Adrenal gland (tissue), 12 donors: ENCODE data around the gene EPHB2. TPM values are rescaled to one million over a fixed set of nuclear protein-coding genes. Genes with fewer than 3 reads are reported as not detected.

Experiments used
- DNase-seq, 7 donors: peaks; one replicate each; pipeline ENCODE4 v3.0.0-alpha.2; 2019 to 2020
- H3K27ac ChIP-seq, 5 donors: fragments of 200-600 bp; sonication (generic) in 4 of 5; 1 replicate in 3 of 5; 2 replicates in 2 of 5; pipeline versions ENCODE4 v1.5.1 to v1.8.0; 2016 to 2020; ENCODE audit warnings: mild to moderate bottlenecking in 1 of 5
- H3K27me3 ChIP-seq: fragments of 200-600 bp; 2 replicates; pipeline ENCODE4 v1.8.0; 2021
- H3K36me3 ChIP-seq, 2 donors: fragments of 200-600 bp; replicated peaks in 1 of 2; 1 replicate in 1 of 2; 2 replicates in 1 of 2; pipeline versions ENCODE4 v1.5.1 to v1.8.0; 2018 to 2022
- H3K4me1 ChIP-seq, 2 donors: fragments of 200-600 bp; replicated peaks in 1 of 2; 1 replicate in 1 of 2; 2 replicates in 1 of 2; pipeline versions ENCODE4 v1.5.1 to v1.8.0; 2018 to 2021
- H3K4me3 ChIP-seq, 4 donors: fragments of 200-600 bp; sonication (generic) in 3 of 4; one replicate each; pipeline ENCODE4 v1.5.1; 2016 to 2018
- H3K9me3 ChIP-seq, 3 donors: fragments of 200-600 bp; sonication (generic) in 1 of 3; replicated peaks in 1 of 3; 1 replicate in 2 of 3; 2 replicates in 1 of 3; pipeline versions ENCODE4 v1.5.1 to v1.8.0; 2016 to 2021
- CTCF ChIP-seq, 6 experiments: fragments of 450-650 bp in 4 of 6; fragments of 200-600 bp in 2 of 6; sonication (generic) in 1 of 6; IDR thresholded peaks; 1 replicate in 5 of 6; 2 replicates in 1 of 6; pipeline versions ENCODE4 v1.5.1 to v1.8.0; 2016 to 2021; ENCODE audit warnings: antibody characterized with exemption in 6 of 6, mild to moderate bottlenecking in 2 of 6, moderate library complexity in 1 of 6
- POLR2A ChIP-seq, 2 donors: fragments of 450-650 bp; IDR thresholded peaks; one replicate each; pipeline ENCODE4 v1.6.1; 2017; ENCODE audit warnings: antibody characterized with exemption in 2 of 2, mild to moderate bottlenecking in 2 of 2, moderate library complexity in 1 of 2
- WGBS, 4 donors: extraction: QIAGEN DNeasy Blood & Tissue Kit in 2 of 4; methylation state at CpG; one replicate each; pipeline versions ENCODE4 v1.1.5 to v1.1.7; 2013 to 2017; 5-methylcytosine and 5-hydroxymethylcytosine counted together
- intact Hi-C, 2 donors: fragments of 100-400 bp; cut with DNase I; formaldehyde crosslinking; loops; one replicate each; pipeline versions ENCODE4 v1.14.1 to v1.15.0; 2022 to 2023
- polyA plus RNA-seq, 3 donors: library from polyadenylated mRNA; stranded (reverse); fragments of 200-250 nt in 2 of 3; fragments of 350-450 nt in 1 of 3; fragmentation: Illumina TruSeq in 1 of 3; extraction: RNeasy Lipid Tissue Mini Kit (QIAGEN cat#74804) in 1 of 3; gene quantifications; one replicate each; pipeline ENCODE4 v1.2.3, GENCODE V29; 2013 to 2014
- total RNA-seq, 9 donors: library from RNA; depleted of rRNA in 4 of 9; stranded (reverse); fragments of >200 nt in 4 of 9; fragments of 120-200 nt in 1 of 9; fragmentation: NEBNext Ultra II Directional in 1 of 9; extraction: Animal tissue kit (Norgen Biotek cat#: 25700) in 1 of 9; gene quantifications; one replicate each; pipeline versions ENCODE4 v1.1.0 to v1.2.4, GENCODE V29; 2013 to 2023
- donor health status: healthy with polysubstance abuse.
- donor health status: Bipolar disorder and iron deficiency.
- donor health status: DM: yes; HTN: yes; CAD: no.
- donor health status: DM: no; HTN: no; CAD: no.
- donor health status: DM: no; HTN: no; CAD: no.
- donor health status: DM: yes; HTN: yes; CAD: no.

EPHB2 gene
- total and polyA plus RNA-seq, 12 donors = 0.67 to 10.3 (median 3.1) TPM

GRCh38 chr1:22955146-22955545 lies 244.5 kb downstream of the EPHB2 start:
- intact Hi-C loops = no loop called here
- DNase-seq = peak in 1 of 7 donors; percentile 23
- no peaks in the 10 kb centered on the region for H3K36me3 ChIP-seq
- H3K27me3 ChIP-seq = peaks cover 25% of the 10 kb centered on the region
- no peak overlapping the region for H3K4me3 ChIP-seq
- TF ChIP-seq CTCF (IDR thresholded peaks at IDR 0.05) = no peak
- no peak for TF ChIP-seq POLR2A (IDR thresholded peaks at IDR 0.05)
- 79 to 85% (median 83%) methylated on average over 3 to 7 of the region's 7 CpGs for WGBS, 4 donors
- no peaks in the 10 kb centered on the region for H3K9me3 ChIP-seq
- H3K27ac ChIP-seq = no peak overlapping the region
- peaks cover 0 to 5% of the 10 kb centered on the region in 2 donors for H3K4me1 ChIP-seq

GRCh38 chr1:22957066-22957465 lies 246.4 kb downstream of the EPHB2 start:
- WGBS, 4 donors = 66 to 75% (median 68%) methylated on average over 3 of the region's 3 CpGs
- TF ChIP-seq POLR2A (IDR thresholded peaks at IDR 0.05) = no peak
- TF ChIP-seq CTCF (IDR thresholded peaks at IDR 0.05) = no peak
- intact Hi-C loops = no loop called here
- Histone ChIP-seq H3K27me3 (peaks cover 23% of the 10 kb centered on the region), H3K9me3 (no peaks in the 10 kb centered on the region), H3K36me3 (no peaks in the 10 kb centered on the region), H3K27ac (no peak overlapping the region), H3K4me3 (no peak overlapping the region), H3K4me1 (peaks cover 0 to 5% of the 10 kb centered on the region in 2 donors)
- no peak for DNase-seq

- peaks cover 8% of the 10 kb centered on the region for H3K27me3 ChIP-seq
- H3K9me3 ChIP-seq = no peaks in the 10 kb centered on the region
- no peaks in the 10 kb centered on the region for H3K4me1 ChIP-seq
- intact Hi-C loops = no loop called here
- no peak overlapping the region for H3K4me3 ChIP-seq
- no peak overlapping the region for H3K27ac ChIP-seq
- no peak for TF ChIP-seq CTCF (IDR thresholded peaks at IDR 0.05)
- no peak for TF ChIP-seq POLR2A (IDR thresholded peaks at IDR 0.05)
- peak in 1 of 7 donors; percentile 34 for DNase-seq
- H3K36me3 ChIP-seq = no peaks in the 10 kb centered on the region
- 87 to 100% (median 92%) methylated on average over 2 to 9 of the region's 9 CpGs for WGBS, 4 donors
Observed at GRCh38 chr1:22958556-22958955, 247.9 kb downstream of the EPHB2 start.

GRCh38 chr1:22959545-22960360 lies 249.1 kb downstream of the EPHB2 start:
- Histone ChIP-seq H3K9me3 (no peaks in the 10 kb centered on the region), H3K27me3 (no peaks in the 10 kb centered on the region), H3K36me3 (no peaks in the 10 kb centered on the region), H3K4me1 (no peaks in the 10 kb centered on the region), H3K27ac (no peak overlapping the region), H3K4me3 (no peak overlapping the region)
- intact Hi-C loops = no loop called here
- TF ChIP-seq POLR2A (IDR thresholded peaks at IDR 0.05) (no peak), CTCF (IDR thresholded peaks at IDR 0.05) (no peak)
- 71 to 74% (median 73%) methylated on average over 5 to 7 of the region's 7 CpGs for WGBS, 4 donors
- peak in 1 of 7 donors; percentile 23 for DNase-seq
